ENCODE measurements around the gene HSPB3.
"Not testable (repeated sequence)": the region's sequence is repeated elsewhere in the genome, so short reads cannot be mapped to it uniquely, and the experiment has no call there.

DNA sequence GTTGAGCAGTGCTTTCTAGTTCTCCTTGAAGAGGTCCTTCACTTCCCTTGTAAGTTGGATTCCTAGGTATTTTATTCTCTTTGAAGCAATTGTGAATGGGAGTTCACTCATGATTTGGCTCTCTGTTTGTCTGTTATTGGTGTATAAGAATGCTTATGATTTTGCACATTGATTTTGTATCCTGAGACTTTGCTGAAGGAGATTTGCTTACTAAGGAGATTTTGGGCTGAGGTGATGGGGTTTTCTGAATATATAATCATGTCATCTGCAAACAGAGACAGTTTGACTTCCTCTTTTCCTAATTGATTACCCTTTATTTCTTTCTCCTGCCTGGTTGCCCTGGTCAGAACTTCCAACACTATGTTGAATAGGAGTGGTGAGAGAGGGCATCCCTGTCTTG lies 30.2 kb downstream of the HSPB3 start:
- not testable (repeated sequence) for TF ChIP-seq ZNF384 (IDR thresholded peaks at IDR 0.05); HDGF (IDR thresholded peaks at IDR 0.05; ENCODE audit: borderline replicate concordance); SP1 (IDR thresholded peaks at IDR 0.05); FOXA1 (IDR thresholded peaks at IDR 0.05); ELF4 (IDR thresholded peaks at IDR 0.05); TARDBP (IDR thresholded peaks at IDR 0.05); FOXM1 (IDR thresholded peaks at IDR 0.05; ENCODE audit: borderline replicate concordance); SUZ12 (IDR thresholded peaks at IDR 0.05)
- TF ChIP-seq, protein P1, sequence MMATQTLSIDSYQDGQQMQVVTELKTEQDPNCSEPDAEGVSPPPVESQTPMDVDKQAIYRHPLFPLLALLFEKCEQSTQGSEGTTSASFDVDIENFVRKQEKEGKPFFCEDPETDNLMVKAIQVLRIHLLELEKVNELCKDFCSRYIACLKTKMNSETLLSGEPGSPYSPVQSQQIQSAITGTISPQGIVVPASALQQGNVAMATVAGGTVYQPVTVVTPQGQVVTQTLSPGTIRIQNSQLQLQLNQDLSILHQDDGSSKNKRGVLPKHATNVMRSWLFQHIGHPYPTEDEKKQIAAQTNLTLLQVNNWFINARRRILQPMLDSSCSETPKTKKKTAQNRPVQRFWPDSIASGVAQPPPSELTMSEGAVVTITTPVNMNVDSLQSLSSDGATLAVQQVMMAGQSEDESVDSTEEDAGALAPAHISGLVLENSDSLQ (IDR thresholded peaks at IDR 0.05) = not testable (repeated sequence)
